SU-DHL-6 (cell line): ENCODE results near the gene GGN.

Experiments used
- CTCF ChIP-seq: fragments of 200-600 bp; sonication (generic); IDR thresholded peaks from one replicate; pipeline ENCODE4 v1.5.1; 2017; ENCODE audit warnings: antibody characterized with exemption, mild to moderate bottlenecking, low read length, moderate library complexity; ENCODE audit not compliant: insufficient read depth, poor library complexity, severe bottlenecking
- EZH2phosphoT487 ChIP-seq: fragments of 200-600 bp; sonication (generic), shearing (Covaris generic); conservative IDR thresholded peaks from 2 replicates; pipeline ENCODE4 v1.6.1; 2018; ENCODE audit warnings: mild to moderate bottlenecking, antibody characterized with exemption, low read length, moderate library complexity, mixed read lengths

- no peak for TF ChIP-seq CTCF
- no peak for TF ChIP-seq EZH2phosphoT487
Measured at GRCh38 chr19:38358071-38358470, 29.8 kb downstream of the GGN start.
